Esophagus squamous epithelium (tissue), 4 donors: ENCODE data around the gene SUN3.

Experiments used
- POLR2A ChIP-seq, 4 donors: fragments of 450-650 bp; IDR thresholded peaks; one replicate each; pipeline ENCODE4 v1.6.1; 2017; ENCODE audit warnings: antibody characterized with exemption in 4 of 4, mild to moderate bottlenecking in 4 of 4, moderate library complexity in 3 of 4
- TF ChIP-seq, protein P1 (sequence below), 6 experiments: fragments of 450-650 bp in 4 of 6; fragments of 200-600 bp in 2 of 6; sonication (generic) in 2 of 6; IDR thresholded peaks; one replicate each; pipeline ENCODE4 v1.5.1; 2016 to 2019; ENCODE audit warnings: antibody characterized with exemption in 6 of 6, mild to moderate bottlenecking in 4 of 6, moderate library complexity in 4 of 6

DNA sequence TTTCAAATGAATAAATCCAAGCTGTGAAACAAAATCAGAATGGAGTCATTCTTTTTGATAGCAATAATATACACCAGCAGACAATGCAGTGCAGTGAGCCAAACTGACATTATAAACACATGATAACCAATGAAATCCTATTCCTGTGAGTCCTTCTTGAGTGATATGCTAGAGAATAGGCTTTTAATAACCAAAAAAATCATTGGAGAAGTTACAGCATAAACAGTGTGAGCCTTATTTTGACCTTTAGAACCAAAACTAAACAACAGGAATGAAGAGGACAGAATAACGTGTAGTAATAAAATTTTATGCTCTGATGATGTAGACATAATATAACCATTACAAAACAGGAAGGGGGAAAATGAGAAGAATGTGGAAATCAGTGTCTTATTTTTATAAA lies 58.1 kb downstream of the SUN3 start:
- TF ChIP-seq, protein P1, sequence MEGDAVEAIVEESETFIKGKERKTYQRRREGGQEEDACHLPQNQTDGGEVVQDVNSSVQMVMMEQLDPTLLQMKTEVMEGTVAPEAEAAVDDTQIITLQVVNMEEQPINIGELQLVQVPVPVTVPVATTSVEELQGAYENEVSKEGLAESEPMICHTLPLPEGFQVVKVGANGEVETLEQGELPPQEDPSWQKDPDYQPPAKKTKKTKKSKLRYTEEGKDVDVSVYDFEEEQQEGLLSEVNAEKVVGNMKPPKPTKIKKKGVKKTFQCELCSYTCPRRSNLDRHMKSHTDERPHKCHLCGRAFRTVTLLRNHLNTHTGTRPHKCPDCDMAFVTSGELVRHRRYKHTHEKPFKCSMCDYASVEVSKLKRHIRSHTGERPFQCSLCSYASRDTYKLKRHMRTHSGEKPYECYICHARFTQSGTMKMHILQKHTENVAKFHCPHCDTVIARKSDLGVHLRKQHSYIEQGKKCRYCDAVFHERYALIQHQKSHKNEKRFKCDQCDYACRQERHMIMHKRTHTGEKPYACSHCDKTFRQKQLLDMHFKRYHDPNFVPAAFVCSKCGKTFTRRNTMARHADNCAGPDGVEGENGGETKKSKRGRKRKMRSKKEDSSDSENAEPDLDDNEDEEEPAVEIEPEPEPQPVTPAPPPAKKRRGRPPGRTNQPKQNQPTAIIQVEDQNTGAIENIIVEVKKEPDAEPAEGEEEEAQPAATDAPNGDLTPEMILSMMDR (IDR thresholded peaks at IDR 0.05): no peak
- no peak for TF ChIP-seq POLR2A (IDR thresholded peaks at IDR 0.05)
